NCI-H226 (cell line): ENCODE results near the gene POU2F3.
"Not testable (repeated sequence)": the region's sequence is repeated elsewhere in the genome, so short reads cannot be mapped to it uniquely, and the experiment has no call there.

Experiments used
- DNase-seq: peaks from one replicate; pipeline ENCODE4 v3.0.0-alpha.2; 2015

The POU2F3 gene

DNA sequence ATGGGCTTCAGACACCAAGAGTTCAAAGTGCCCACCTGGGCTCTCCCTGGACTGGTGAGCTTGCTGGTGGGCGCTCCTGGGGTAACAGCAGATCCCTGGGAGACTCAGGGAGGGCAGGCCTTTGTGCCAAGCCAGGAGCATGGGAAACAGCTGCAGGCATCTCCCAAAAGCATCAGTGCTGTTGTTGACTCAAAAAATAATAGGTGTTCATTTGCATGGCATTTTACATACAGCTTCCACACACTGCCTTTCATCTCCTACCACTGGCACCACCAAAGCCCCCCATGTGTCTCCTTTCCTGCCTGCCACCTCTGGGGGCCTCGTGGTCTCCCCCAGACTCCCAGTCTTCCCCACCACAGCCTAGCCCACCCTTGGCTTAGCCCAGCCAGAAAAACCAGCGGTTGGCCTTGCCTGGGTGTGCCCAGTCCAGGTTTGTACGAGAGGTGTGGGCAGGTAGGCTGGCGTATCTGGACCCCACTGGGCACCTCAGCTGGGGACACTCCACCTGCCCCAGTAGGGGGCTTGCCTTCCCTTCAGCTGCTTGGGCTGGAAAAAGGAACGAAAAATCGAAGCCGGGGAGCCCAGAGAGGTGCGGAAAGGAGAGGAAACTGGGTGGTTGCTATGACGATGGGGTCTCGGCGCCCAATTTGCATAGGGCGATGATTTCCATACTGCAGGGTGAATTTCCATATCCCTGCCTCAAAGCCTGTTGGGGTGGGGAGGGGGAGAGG, 15.0 kb downstream of the POU2F3 start:
- no peak for DNase-seq

DNA sequence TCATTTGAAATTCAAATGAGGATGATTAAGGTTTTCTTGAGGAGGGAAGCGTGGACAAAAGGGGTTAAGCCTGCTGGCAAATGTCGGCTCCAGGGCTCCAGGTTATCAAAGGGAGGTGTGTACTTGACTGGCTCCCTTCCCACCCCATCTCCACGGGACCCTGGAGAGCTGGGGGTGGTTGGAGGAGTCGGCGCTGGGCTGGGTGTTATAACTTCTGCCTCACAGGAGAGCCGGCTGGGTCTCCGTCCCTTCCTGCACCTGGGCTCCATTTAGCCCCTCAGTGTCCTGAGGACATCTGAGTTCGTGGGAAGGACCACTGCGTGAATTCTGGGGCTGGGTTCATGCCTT, 15.6 kb downstream of the POU2F3 start:
- DNase-seq: no peak

DNA sequence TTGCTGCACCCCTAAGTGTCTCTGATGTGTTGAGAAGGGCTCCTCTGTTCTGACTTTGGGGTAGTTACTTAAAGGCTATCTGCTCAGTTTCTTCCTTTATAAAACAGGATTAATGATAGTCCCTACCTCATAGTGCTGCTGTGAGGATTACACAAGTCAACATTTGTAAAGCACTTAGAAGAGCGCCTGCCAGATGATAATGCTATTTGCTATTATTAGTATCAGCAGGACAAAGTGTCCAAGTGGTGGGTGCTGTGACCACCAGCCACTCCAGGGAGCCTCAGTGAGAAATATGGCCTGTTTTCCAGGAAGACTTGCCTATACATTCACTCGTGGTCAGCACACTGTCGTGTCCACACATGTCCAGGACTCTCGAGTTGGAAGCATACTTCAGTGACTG, 16.2 kb downstream of the POU2F3 start:
- DNase-seq: no peak

DNA sequence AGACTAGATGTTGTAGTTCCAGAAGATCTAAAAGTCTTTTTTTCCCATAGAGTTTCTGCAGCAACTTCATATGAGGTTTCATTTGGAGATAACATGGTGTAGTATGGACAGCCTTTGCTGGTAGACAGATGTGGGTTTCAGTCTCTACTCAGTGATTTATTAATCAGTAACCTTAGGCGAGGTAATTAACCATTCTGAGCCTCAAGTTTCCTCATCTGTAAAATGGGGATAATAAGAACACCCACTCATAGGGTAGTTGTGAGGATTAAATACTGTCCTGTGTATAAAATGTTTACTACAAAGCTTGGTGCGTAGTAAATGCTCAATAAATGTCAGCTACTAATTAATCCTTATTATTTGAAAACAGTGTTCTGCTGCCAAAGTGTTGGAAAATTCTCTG, 16.8 kb downstream of the POU2F3 start:
- no peak for DNase-seq

DNA sequence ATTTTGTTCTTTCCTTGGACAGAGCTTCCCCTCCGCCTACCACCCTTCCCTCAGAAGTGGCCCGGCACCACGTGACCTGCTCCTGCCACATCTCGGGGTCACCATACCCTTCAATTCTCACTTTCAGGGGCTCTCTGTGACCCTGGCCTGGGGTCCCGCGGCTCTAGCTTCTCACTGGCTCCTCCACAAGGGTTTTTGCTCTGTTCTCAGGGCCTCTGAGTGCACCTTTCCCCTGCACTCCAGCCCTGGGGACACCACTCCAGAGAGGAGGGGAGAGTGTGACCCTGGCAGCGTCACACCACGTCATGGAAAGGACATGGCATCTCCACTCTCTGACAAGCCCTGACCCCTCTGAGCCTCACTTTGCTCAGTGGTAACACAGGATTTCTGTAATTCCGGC, 17.4 kb downstream of the POU2F3 start:
- no peak for DNase-seq

DNA sequence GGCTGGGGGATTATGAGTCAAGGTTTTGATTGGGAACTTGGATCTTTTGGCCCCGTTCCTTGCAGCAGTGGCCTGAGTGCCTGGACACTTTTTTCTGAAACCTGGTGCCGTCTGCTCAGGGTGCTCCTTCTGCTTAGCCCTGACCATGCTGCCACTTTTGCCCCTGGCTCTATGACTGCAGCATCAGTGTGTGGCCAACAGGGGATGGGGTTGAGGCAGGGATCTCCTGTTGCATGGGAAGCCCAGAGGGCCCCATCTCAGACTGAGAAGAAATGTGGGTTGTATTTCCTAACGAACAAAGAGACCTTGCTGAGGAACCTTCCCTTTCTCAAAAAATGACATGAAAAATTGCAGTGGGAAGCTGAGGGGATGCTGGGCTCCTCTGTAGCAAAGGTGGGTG, 18.7 kb downstream of the POU2F3 start:
- no peak for DNase-seq

DNA sequence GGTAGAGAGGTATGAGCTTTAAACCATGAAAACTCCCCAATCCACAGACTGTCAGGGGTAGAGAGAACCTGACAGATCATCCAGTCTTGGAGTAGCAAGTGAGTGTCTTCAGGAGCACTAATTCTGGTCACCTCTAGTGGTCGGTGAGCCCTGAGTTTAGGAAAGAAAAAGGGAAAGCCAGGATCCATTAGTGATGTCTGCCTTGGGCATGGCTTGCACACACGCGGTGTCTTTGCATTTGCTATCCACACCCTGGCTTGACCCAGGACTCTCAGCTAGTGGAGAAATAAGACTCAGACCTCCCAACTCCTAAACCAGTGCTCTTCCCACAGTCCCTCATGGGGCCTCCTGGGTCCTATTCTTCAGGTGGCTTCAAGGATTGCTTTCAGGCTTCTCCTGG, 19.3 kb downstream of the POU2F3 start:
- no peak for DNase-seq

DNA sequence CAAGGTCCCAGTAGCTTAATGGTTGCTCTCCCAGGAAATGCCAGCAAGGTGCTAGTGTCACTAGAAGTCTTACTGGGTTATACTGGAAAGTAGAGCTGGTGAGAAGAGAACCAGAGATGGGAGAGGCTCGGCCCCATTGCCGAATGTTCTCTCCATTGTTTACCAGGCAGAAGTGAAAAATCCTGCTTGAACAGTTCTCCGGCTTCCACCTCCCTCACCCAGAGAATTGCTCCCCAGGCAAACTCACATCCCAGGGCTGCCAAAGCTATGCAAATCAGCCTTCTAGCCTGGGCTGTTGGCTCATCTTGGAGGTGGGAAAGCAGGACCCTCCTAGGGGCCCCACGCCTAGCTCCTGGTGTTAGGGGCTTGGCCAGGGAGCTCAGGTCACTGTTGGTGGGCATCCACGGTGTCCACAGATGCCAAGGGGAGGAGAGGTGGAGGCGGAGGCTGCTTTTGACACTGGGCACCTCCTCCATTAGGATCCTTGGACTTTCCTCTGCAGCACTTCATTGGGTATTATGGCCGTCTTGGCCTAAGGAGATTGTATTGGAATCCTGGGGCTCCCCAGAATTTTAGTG, 20.1 kb downstream of the POU2F3 start:
- DNase-seq: no peak

DNA sequence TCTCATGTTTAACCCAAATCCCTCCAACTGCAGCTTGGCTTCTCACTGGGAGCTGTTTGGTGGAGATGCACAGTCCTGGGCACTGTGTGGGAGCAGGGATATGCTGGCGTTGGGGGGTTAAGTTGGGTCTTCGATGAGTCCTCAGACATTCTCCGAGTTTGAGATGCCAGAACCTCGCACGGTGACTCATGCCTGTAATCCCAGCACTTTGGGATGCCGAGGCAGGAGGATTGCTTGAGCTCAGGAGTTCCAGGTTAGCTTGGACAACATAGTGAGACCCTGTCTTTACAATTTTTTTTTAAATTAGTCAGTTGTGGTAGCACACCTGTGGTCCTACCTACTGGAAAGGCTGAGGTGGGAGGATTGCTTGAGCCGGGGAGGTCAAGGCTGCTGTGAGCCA, 20.7 kb downstream of the POU2F3 start:
- DNase-seq: no peak

DNA sequence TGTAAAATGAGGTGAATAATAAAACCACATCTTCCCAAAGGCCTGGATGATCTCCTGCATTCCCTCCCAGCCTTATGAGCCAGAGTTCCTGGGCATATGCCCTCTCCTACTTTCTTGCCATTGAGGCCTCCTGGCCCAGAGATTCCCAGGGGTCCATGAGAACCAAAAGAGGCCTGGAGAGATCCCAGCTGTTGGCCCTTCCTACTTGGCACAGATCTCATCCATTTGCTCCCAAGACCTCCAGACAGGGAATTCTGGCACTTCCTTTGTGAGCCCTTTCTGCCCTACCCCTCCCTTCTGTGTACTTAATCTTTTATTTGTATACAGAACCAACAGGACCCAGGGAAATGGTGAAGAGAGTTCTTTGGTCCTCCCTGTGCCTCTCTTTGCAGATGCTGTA, 21.4 kb downstream of the POU2F3 start:
- DNase-seq: no peak

DNA sequence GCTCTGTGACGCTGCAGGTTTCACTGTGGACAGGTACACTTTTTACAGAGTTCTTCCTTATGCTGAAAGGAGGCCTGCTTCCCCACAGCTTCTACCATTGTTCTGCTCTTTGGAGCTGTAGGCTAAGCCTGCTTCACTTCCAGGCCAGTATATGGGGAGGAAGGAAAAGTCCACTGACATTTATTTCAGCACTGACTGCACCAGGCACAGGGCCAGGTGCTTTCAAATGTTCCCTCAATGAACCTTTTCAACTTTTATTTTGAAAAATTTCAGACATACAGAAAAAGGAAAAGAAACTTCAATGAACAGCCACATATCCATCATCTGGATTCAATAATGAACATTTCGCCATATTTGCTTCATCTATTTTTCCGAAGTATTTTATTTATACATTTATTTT, 22.0 kb downstream of the POU2F3 start:
- no peak for DNase-seq

DNA sequence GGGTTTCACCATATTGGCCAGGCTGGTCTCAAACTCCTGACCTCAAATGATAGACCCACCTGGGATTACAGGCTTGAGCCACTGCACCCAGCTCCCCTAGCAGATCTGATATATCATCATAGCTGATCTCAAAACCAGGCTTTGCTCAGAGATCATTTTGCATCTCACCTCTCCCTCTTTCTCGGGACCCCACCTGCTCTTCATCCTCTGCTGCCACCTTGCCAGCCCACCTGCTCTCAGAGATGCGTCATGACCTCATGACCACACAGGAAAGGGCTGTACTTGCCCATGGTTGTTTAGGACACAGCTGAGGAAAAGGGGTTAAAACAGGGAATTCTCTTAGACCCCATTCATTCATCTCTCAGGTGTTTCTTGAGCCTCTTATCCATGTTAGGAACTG, 27.4 kb downstream of the POU2F3 start:
- no peak for DNase-seq

DNA sequence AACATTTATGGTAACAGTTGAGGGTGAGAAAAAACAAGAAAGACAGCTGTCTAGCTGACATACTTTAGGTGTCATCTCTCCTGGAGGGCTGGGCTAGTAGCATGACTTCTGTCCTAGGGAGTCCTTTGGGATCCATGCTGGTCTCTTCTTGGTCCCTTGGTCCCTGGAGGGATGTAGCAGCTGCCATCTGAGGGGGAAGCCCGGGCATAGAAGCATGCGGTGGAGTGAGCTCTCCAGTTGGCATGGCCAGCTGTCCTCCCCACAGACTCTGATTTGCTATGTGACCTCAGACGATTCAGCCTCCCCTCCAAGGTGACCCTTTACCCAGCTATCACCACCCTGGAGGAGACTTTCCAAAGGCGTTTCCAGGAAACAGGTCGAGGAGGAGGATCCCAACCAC, 28.7 kb downstream of the POU2F3 start:
- no peak for DNase-seq

DNA sequence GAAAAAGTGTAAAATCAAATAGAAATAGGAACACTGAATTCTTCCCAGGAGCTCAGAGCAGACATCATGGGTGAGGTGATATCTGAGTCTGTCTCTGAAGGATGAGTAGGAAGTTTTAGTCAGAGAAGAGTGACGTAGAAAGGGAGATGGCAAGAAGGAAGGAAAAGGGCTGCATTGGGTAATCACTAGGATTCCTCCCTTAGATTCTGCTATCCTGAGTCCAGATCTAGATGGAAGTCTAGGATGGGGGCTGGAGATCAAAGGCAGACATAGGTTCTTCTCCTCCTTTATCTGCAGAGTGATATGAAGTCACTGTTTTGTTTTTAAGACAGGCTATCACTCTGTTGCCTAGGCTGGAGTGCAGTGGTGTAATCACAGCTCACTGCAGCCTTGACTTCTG, 30.4 kb downstream of the POU2F3 start:
- DNase-seq: peak; percentile 31

DNA sequence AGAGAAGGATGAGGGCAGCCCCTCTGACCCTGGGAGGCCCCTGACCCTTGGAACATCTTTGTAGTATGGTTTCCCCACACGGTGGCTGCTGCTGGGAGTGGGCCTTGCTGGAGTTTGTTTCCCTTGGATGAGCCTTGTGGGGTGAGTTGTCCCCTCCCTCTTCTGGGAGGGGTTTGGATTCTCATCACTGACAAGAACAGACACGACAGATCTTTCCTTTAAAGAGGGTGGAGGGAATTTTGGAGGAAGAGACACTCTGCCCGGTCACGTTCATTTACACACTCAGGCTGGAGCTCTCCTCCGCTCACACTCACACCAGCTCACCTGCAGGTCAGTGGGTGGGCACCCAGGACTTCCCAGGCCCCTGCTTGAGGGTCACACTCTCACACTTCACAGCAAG, 31.7 kb downstream of the POU2F3 start:
- DNase-seq: no peak

DNA sequence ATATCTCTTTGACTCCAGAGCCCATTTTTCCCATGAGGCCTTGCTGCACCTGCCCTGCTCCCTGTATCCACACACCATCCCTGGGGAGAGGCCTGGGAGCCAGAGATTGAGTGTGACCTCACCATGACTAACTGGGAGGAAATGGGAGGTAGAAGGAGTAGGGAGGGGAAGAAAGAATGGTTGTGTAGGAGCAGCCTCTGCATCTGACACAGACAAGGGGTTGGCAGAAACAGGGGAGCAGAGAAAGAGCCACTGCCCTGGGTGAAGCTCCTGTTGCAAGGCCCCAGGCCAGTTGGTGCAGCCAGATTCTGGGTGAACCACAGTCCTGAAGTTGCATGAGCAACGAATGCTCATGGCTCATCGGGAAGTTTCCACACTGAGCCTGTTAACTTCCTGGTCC, 32.4 kb downstream of the POU2F3 start:
- DNase-seq: peak; percentile 98

DNA sequence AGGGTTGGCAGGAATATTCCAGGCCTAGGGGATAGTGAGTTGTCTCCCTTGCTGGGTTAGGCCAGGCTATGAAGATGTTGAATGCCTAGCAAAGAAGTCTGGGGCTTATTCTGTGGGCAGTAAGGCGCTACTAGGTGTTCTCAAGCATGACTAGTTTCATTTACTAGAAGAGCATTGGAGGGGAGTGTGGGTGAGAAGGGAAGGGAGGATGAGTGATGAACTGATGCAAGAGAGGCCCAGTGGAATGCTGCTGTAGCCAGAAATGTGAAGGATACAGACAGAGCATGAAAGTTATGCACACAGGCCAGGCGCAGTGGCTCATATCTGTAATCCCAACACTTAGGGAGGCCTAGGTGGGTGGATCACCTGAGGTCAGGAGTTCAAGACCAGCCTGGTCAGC, 33.5 kb downstream of the POU2F3 start:
- DNase-seq: peak; percentile 89

DNA sequence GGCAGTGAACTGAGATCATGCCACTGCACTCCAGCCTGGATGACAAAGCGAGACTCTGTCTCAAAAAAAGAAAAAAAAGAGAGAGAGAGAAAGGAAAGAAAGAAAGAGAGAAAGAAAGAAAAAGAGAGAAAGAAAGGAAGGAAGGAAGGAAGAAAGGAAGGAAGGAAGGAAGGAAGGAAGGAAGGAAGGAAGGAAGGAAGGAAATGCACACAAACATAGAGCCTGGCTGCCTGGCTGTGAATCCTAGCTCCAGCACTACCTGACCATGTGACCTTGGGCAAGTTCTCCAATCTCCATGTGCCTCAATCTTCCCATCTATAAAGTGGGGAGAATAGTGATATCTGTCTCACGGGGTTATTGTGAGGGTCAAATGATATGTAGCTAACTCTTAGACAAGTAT, 34.0 kb downstream of the POU2F3 start:
- DNase-seq: not testable (repeated sequence)

DNA sequence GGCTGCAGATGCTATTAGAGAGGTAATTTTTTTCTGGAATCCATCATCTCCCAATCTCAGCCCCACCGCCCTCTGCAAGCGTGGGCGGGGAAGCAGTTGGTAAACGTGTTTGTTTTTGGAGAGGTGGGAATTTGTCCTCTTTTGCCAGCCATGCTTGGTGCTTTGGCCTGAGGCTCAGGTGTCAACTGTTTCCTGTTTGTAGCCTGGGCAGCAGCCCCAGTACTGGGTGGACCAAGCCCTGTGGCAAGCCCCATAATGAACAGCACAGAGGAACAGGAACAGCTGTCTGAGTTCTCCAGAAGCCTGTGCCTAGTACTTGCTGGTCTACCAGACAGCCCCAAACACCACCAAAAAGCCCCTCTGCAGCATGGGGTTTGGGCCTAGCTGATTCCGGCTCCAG, 39.6 kb downstream of the POU2F3 start:
- no peak for DNase-seq

DNA sequence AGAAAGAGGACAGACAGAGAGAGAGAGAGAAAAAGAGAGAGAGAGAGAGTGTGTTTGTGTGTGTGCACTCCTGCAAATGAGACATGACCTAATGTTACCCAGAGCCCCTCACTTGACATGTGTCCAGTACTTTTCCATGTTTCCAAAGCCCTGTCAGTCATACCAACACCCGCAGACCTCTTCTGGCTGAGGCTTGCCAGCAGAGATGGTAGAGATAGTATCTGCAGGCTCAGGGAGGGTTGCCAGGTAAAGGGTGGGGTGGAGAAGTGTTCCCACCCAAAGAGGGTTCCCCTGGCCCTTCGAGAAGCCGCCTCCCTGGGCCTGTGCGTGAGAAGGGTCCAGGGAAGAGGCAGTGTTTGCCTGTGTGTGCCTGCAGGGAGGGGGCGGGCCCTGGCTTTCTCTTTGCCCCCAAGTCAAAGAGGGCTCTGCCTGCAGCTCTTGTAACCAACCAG, 40.7 kb downstream of the POU2F3 start:
- no peak for DNase-seq

DNA sequence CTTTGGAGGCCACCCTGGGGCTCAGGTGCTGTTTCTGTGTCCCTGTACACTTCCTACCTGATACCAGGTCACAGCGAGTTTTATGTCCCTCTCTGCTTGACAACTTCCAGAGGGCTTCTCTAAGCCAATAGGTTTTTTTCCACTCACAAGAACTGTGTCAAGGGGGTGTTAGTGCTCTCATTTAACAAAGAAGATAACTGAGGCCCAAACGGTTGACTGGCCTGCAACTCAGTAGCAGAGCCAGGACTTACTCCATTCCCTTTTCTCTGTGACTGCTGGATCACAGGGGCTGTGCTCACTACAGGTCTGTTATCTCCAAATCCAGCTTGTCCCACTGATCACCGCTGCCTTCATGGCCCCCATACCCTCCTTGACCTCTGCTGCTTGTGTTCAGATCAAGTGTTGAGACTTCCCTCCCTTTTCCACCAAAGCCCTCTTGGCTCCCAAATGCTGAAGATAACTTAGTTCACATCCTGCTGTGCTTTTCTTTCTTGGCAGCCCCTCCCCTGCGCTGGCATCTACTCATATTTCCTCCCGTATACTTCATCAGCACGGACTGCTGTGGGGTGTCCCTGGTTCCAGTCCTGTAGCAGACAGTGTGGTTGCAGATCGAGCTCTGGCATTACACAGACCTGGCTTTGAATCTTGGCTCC, 41.3 kb downstream of the POU2F3 start:
- DNase-seq: no peak

DNA sequence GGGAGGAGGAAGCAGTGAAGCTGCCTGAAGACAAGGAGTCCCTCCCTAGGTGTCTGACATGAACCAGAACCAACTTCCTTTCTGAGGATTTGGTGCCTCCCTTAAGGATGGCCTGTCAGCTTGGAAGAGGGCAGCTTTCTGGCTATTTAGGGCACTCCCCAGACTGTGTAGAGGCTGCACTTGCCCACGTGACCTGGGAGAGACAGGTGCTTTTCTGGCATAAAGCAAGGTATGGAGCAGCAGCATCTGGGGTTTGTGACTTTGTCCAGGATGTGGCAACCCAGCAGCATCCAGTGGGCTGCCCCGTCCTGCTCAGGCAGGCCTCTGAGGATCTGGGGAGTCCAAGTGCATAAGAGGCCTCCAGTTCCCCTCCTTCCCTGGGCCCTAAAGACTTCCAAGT, 43.2 kb downstream of the POU2F3 start:
- DNase-seq: no peak

DNA sequence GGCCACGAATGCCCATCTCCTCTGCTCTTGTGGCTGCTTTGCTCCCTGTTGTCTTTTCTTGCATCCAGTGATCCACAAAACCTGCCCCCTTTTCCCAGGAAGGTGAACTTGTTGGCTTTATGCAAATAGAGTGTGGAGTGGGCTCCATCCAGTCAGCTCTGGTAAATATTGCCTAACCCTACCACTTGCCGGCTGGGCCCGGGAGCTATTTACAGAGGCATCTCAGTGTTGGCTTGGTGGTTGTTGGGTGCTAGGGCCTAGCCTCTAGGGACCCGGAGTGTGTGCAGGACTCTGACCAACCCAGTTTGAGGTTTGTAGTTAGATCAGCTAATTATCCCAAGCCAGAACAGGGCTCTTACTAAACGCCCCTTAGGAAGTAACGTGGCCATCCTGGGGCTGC, 44.3 kb downstream of the POU2F3 start:
- no peak for DNase-seq

DNA sequence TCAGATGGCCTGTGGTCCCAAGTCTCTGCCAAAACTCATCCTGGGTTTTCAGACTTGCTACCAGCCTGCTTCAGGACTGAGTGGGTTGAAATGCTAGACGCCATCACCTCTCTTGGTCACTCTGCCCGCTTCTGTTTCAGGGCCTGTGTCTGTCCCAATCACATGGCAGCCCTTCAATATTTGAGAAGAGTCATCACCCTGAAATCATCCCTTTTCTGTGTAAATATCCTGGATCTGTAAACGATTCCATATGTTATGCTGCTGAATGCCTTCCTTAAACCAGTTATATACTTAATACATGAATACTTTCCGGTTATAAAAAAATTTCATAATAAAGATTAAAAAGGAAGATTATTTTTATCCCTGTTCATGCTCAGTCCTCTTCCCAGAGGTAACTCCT, 45.3 kb downstream of the POU2F3 start:
- DNase-seq: no peak

DNA sequence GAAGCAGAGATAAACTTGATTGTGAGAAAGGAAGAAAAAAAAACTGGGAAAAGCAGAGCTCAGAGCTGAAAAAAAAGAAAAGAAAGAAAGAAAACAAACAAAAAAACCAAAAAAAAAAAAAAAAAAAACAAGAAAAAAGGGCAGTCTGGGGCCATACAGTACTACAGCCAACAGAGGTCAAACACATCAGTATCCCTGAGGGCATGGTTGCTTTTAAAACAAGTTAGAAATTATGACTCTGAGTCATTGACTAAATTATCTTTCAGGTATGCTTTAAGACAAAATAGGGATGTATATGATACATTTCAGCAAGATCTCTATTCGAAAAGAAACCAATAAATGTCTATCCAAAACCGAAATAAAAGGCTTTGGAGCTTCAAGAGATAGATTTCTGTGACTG, 48.1 kb downstream of the POU2F3 start:
- DNase-seq: no peak
